Measurements from ENCODE around the gene MINDY4.
A peak's percentile ranks its signal among the peaks of the same experiment; 100 is the strongest.

MINDY4 gene

DNA sequence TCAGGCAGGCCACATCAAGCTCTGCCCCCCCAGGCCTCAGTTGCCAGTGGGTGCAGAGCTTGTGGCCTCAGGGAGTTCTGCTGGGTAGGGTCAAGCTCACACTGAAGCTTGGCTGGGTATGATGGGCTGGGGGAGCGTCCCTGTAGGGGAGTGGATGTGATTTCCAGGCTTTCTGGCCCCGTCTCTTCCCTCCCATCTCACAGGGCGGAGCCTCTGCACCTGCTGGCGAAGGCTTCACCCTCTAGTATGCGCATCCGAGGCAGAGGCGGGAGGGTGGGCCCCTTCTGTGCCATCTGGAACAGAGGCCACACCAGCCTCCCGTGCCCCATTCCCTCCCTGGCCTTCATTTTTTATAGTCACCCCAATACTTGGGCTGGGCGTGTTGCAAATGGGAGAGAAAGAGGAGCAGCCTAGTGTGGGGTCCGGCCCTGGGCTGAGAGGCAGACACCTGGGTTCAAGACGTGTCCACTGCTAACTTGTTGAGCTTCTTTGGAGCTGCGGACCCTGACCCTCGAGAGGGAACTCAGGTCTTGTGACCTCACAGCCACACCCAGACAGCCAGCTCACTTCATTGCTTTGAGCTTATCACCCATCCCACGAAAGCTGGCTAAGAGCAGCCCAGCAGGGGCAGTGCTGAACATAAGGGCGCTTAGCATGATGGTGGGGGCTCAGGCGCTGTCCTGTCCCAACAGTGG, 142.8 kb downstream of the MINDY4 start:
- TF ChIP-seq, protein P1, sequence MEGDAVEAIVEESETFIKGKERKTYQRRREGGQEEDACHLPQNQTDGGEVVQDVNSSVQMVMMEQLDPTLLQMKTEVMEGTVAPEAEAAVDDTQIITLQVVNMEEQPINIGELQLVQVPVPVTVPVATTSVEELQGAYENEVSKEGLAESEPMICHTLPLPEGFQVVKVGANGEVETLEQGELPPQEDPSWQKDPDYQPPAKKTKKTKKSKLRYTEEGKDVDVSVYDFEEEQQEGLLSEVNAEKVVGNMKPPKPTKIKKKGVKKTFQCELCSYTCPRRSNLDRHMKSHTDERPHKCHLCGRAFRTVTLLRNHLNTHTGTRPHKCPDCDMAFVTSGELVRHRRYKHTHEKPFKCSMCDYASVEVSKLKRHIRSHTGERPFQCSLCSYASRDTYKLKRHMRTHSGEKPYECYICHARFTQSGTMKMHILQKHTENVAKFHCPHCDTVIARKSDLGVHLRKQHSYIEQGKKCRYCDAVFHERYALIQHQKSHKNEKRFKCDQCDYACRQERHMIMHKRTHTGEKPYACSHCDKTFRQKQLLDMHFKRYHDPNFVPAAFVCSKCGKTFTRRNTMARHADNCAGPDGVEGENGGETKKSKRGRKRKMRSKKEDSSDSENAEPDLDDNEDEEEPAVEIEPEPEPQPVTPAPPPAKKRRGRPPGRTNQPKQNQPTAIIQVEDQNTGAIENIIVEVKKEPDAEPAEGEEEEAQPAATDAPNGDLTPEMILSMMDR (IDR thresholded peaks at IDR 0.05; ENCODE audit: low read depth, low read length, missing control alignments) = no peak
- no peak for DNase-seq (ENCODE audit: extremely low read depth, low read depth)
- no peak overlapping the region for H3K4me3 ChIP-seq (replicated peaks; ENCODE audit: low read depth, low read length)

DNA sequence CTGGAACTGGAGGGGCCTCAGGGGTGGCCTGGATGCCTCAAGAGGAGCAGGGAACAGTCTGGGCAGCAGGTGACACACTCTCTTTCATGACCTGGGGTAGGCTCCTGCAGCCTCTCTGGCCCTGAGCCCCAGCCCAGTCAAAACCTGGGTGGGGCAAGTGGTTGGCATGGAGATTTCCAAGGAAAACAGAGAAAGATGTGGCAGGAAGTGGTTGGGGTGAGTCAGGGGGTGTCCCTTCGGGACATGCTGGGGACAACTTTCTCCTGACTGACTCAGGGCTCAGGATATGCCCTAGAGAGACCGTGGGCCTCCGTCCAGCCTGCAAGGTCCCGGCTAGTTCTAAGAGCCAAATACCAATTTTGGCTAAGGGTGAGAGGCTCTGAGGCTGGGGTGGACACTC, 143.4 kb downstream of the MINDY4 start:
- TF ChIP-seq, protein P1 (IDR thresholded peaks at IDR 0.05; ENCODE audit: low read depth, low read length, missing control alignments) = no peak
- no peak overlapping the region for H3K4me3 ChIP-seq (replicated peaks; ENCODE audit: low read depth, low read length)
- peak; percentile 61 for DNase-seq (ENCODE audit: extremely low read depth, low read depth)

DNA sequence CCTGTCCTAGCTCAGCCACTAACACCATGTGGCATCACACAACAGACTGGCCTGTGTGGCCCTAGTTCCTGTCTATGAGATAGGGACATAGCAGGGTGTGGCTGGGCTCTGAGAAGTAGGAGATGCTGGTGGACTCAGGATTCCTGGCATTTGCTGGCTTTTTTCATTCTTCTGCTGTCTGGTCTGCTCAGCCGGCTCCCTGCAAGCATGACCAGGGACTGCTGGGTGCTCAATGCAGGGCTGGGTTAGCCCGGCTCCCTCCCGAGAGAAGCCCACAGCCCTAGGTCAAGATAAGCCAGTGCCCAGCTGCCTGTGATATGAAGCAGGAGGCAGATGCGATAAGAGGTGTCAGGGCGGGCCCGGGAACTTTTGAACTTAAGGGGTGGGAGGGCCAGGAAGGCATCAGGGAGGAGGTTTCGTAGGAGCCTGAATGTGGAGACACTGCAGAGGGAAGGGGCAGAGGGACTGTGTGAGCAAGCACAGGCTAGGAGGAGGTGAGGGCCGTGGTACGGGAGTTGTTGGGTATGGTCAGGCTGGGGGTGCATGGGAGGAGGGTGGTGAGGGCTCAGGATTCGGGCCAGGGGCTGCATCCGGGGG, 143.9 kb downstream of the MINDY4 start:
- TF ChIP-seq, protein P1 (IDR thresholded peaks at IDR 0.05; ENCODE audit: low read depth, low read length, missing control alignments) = no peak
- no peak for DNase-seq (ENCODE audit: extremely low read depth, low read depth)
- H3K4me3 ChIP-seq (replicated peaks; ENCODE audit: low read depth, low read length) = no peak overlapping the region

DNA sequence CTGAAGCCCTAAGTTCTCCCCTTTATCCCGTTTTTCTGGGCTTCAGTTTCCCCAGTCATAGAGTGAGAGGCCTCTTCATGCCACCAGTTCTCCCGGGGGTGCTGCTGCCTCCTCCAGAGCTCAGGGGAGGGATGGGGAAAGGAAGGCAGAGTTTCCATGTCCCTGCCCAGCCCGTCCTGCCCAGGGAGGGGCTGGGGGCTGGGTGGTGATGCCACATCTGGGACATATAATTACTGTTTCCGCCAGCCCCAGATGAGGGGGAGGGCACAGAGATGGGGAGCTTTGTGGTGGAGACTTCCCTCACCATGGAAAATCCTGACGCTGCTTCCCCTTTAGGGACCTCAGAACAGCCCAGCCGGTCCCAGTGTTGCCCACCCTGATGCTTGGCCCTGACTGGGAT, 144.5 kb downstream of the MINDY4 start:
- no peak for DNase-seq (ENCODE audit: extremely low read depth, low read depth)
- TF ChIP-seq, protein P1 (IDR thresholded peaks at IDR 0.05; ENCODE audit: low read depth, low read length, missing control alignments) = no peak
- H3K4me3 ChIP-seq (replicated peaks; ENCODE audit: low read depth, low read length) = no peak overlapping the region

DNA sequence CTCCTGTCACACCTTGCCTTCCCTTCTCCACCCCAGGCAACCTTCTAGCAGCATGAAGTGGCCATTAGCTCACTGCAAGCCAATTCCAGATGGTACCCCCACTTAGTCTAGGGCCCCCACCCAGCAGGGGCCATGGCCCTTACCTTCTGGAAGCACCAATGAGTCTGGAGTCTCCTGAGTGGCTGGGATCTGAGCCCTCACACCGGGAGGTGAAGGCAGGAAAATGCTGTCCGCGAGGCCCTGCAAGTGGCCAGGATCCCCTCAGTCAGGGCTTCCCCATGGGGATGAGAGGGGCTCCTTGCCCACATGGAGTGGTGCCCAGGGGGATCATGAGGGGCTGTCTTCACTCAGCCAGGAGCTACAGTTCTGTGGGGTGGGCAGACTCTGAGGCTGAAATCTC, 145.0 kb downstream of the MINDY4 start:
- no peak for DNase-seq (ENCODE audit: extremely low read depth, low read depth)
- H3K4me3 ChIP-seq (replicated peaks; ENCODE audit: low read depth, low read length) = no peak overlapping the region
- TF ChIP-seq, protein P1 (IDR thresholded peaks at IDR 0.05; ENCODE audit: low read depth, low read length, missing control alignments) = no peak

DNA sequence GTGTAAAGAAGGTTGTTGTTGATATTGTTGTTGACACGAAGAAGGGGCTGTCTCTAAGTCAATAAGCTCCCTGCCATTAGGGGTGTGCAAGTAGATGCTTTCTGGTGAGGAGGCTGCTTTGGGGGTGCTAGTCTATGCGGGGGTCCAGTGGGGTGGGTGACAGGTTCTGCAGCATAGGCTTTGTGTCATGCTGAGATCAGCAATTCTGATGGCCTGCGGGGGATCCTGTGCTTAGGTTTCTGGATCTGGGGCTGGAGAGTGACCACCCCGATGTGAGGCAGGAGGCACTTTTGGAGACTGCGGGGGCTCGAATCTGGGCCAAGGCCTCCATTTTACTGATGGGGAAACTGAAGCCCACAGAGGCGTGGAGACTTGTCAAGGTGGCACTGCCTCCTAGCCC, 145.6 kb downstream of the MINDY4 start:
- DNase-seq (ENCODE audit: extremely low read depth, low read depth) = no peak
- TF ChIP-seq, protein P1 (IDR thresholded peaks at IDR 0.05; ENCODE audit: low read depth, low read length, missing control alignments) = no peak
- H3K4me3 ChIP-seq (replicated peaks; ENCODE audit: low read depth, low read length) = no peak overlapping the region

Measured in HFF-Myc (cell line).